GM19328 (cell line): ENCODE measurements around the gene KCNMA1.
"Not testable (repeated sequence)": the region's sequence is repeated elsewhere in the genome, so short reads cannot be mapped to it uniquely, and the experiment has no call there.

Source experiments
- ATAC-seq: cut with Tn5 transposase; IDR thresholded peaks from one replicate; pipeline ENCODE4 v1.9.1; 2021; ENCODE audit warnings: mild to moderate bottlenecking, moderate library complexity; ENCODE audit not compliant: unreplicated experiment

The KCNMA1 gene

GRCh38 chr10:77588886-77589285 lies 48.7 kb downstream of the KCNMA1 start:
- ATAC-seq: no peak

DNA sequence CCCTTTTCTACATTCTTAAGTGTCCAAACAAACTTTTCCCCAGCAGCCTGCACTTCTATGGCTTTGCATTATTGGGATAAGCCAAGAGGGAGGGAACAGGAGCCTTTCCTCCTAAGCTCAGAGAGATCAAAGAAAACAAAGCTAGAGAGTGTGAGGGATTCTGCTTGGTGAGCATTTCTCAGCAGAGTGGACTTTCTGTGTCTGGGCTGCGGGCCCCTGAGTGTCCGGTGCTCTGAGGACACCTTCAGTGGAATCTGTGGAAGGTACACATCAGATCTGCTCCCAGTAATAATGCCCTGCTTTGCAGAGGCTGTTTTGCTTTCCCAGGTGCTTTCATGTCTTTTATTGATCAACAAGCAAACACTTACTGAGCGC lies 50.2 kb downstream of the KCNMA1 start:
- no peak for ATAC-seq

DNA sequence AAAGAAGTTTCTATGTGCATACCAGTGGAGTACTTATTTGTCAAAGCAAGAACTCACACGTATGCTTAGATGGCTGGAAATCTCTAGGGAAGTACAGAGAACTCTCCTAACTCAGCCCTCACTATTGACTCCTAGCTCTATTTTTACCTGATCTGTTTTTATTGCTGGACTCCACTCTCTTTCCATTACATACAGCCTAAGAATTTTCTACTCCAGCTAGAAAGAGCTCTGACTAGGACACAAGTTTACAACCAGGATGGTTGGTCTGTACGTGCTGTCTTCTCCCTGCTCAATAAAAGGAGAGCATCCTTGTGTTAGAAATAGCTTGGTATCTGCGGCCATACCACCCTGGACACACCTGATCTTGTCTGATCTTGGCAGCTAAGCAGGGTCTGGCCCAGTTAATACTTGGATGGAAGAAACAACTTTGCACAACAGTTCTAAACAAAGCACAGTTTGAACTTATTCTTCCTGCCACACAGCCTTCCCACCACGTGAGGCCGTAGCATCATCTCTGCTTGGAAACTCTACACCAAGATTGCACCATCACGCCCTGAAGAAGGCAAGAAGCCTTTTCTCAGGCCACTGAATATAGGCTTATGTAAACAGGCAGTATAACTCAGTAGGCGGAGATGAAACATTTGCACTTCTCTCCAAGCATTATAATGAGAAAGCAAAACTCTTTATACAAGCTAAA lies 50.7 kb downstream of the KCNMA1 start:
- no peak for ATAC-seq

DNA sequence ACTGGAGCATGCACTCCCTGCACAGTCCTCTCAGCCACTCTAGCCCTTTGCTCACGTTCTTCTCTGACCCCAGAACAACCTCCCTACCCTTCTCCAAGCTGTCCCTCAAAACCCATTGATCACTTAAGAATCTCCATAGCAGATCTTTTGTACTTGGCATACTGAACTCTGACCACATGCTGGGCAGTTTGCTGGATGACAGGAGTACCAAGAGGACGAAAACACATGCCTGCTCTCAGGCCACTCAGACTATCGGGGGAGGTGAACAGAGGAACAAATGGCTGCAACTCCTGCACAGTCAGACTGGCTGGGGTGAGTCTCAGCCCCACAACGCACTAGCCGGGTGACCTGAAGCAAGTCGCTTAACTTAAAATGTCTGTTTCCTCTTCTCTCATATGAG lies 52.7 kb downstream of the KCNMA1 start:
- no peak for ATAC-seq

GRCh38 chr10:77583527-77583926 lies 54.1 kb downstream of the KCNMA1 start:
- ATAC-seq: no peak

GRCh38 chr10:77582710-77583115 lies 54.9 kb downstream of the KCNMA1 start:
- no peak for ATAC-seq

DNA sequence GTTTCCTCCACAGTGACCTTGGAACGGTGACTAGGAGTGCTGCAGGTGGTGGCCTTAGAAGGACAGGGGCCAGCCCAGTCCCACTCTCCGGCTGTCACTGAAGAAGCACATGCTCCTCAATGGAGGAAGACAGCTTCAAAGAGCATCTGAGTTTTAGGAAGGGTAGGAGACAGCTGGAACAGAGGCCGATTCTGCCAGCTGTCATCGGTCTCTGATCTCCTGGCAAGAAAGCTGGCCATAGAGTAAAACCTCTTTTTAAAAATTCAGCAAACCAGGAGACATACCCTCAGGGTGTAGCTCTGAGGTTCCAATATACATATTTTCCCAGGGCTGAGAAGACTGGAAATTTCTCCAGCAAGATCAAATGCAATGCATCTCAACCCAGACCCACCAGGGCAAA lies 55.9 kb downstream of the KCNMA1 start:
- no peak for ATAC-seq

GRCh38 chr10:77580482-77580881 lies 57.1 kb downstream of the KCNMA1 start:
- no peak for ATAC-seq

GRCh38 chr10:77578583-77579227 lies 58.9 kb downstream of the KCNMA1 start:
- no peak for ATAC-seq

- no peak for ATAC-seq
Observed at GRCh38 chr10:77577666-77578229, 59.9 kb downstream of the KCNMA1 start.

GRCh38 chr10:77576444-77577032 lies 61.1 kb downstream of the KCNMA1 start:
- ATAC-seq: no peak

DNA sequence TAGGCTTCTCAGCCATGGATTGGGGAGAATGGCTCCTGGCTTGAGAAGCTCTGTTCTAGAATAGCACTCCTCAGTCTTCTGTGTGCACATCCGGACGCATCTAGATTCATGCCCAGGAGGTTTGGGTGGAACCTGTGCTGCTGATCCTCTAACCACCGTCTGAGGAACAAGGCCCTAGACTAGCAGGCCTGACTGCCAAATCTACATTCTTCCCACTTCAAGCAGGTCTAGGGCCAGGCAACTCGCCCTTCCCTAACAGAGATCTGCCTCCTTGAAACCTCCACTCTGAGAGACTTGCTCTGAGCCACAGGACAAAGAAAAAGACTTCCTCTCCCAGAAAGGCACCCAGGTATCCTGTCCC lies 61.6 kb downstream of the KCNMA1 start:
- ATAC-seq: no peak

DNA sequence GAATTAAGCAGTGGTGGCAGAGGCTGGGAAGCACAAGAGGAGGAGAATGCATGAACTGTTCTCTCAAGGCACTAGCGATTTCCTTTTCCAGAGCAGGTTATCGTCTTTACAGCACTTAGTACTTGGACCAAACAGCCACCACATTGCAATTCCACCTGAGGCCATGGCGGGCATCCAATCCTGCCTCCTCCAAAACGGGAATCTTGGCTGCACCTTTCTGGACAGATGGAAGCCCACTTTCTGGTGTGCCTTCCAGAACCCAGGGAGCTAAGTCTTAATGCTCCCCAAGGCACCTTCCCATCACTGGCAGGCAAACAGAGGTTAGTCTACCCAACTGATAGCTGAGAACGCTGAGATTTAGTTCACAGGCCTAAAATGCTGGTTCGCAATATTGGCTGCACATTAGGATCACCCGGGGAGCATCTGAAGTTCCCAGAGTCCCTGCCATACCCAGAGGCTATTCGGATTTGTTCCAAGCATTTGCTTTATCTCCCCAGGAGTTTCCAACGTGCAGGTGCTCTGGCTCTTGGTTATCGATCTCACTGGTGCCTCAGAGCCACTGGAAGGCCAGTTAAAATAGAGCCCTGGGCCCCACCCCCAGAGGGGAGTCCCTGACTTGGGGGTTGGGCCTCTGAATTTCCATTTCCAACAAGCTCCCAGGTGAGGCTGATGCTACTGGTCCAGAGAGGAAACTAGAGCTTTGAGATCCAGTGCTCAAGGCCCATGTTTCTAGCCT lies 62.2 kb downstream of the KCNMA1 start:
- ATAC-seq: no peak

- no peak for ATAC-seq
Observed at GRCh38 chr10:77574438-77574837, 63.2 kb downstream of the KCNMA1 start.

- not testable (repeated sequence) for ATAC-seq
Observed at GRCh38 chr10:77572520-77572919, 65.1 kb downstream of the KCNMA1 start.

- ATAC-seq: no peak
Observed at GRCh38 chr10:77571490-77571889, 66.1 kb downstream of the KCNMA1 start.

GRCh38 chr10:77566914-77567566 lies 70.6 kb downstream of the KCNMA1 start:
- ATAC-seq: no peak

DNA sequence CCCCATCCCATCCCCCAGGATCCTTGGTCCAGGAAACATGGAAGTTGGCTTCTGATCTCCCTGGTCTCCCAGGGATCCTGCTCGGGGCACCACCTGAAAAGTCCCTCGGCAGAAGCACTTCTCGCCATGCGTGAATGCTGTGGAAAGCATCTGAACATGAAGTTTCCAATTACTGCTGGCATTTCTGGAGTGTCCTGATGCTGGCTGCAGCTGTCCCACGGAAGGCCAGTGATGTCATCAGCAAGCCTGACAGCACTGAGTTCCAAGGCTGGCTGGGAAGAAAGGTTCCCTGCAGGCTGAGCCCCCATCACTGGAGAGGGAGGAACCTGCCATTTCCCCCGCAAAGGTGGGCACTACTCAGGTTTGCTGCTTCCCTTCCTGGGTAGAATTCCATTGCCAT lies 71.4 kb downstream of the KCNMA1 start:
- no peak for ATAC-seq

DNA sequence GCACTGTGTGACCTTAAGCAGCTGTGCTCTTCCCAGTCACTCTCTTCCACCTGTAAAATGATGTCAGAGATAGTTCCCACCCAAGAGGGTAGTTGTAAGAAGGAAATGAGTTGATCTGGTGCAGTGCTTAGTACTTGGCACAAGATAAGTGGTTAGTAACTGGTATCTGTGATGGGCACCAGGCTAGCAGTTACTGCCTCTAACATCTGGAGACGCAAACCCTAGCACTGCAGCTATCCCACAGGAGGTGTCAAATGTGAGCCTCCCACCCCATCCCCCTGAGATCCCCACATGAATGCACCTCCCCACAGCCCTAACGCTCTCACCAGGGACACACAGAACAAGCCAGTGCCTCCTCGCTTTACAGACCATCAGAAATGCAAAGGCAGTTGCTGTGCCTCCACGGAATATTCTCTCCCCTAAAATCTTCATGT lies 72.0 kb downstream of the KCNMA1 start:
- no peak for ATAC-seq

GRCh38 chr10:77564731-77565589 lies 72.6 kb downstream of the KCNMA1 start:
- no peak for ATAC-seq
